Neural cell (in vitro differentiated cells): ENCODE measurements around the gene OGFOD2. TPM values are rescaled to one million over a fixed set of nuclear protein-coding genes. Genes with fewer than 3 reads are reported as not detected.

Experiments used
- H2AFZ ChIP-seq: fragments of 200-600, 300-800 bp; sonication (generic), shearing (Covaris generic); 2 replicates; pipeline ENCODE4 v1.6.0; 2014; ENCODE audit warnings: low read depth, mild to moderate bottlenecking, antibody characterized with exemption, low read length, moderate library complexity
- H3F3A ChIP-seq: fragments of 200-600 bp; shearing (Covaris generic); 2 replicates; pipeline ENCODE4 v1.6.1; 2016; ENCODE audit warnings: mild to moderate bottlenecking, moderate library complexity, mixed read lengths, antibody characterized with exemption, low read length; ENCODE audit not compliant: insufficient read depth, poor library complexity, severe bottlenecking
- H3K27ac ChIP-seq: fragments of 200-600, 300-800 bp; sonication (generic), shearing (Covaris generic); 2 replicates; pipeline ENCODE4 v1.5.1; 2014; ENCODE audit warnings: mild to moderate bottlenecking, low read length, moderate library complexity
- H3K27me3 ChIP-seq: fragments of 300-800, 200-600 bp; sonication (generic), shearing (Covaris generic); 2 replicates; pipeline ENCODE4 v1.6.0; 2014; ENCODE audit warnings: mild to moderate bottlenecking, low read depth, low read length, moderate library complexity; ENCODE audit not compliant: insufficient read depth
- H3K36me3 ChIP-seq: fragments of 300-800, 200-600 bp; sonication (generic), shearing (Covaris generic); 2 replicates; pipeline ENCODE4 v1.5.1; 2014; ENCODE audit warnings: mild to moderate bottlenecking, antibody characterized with exemption, low read length, moderate library complexity; ENCODE audit not compliant: insufficient read depth
- H3K4me2 ChIP-seq: fragments of 300-800, 200-600 bp; sonication (generic), shearing (Covaris generic); 2 replicates; pipeline ENCODE4 v1.6.0; 2014; ENCODE audit warnings: mild to moderate bottlenecking, low read length
- H3K4me3 ChIP-seq: fragments of 300-800, 200-600 bp; sonication (generic), shearing (Covaris generic); 2 replicates; pipeline ENCODE4 v1.5.1; 2014; ENCODE audit warnings: mild to moderate bottlenecking, low read length, moderate library complexity
- H3K79me2 ChIP-seq: fragments of 200-600 bp; shearing (Covaris generic); replicated peaks from 2 replicates; pipeline ENCODE4 v1.6.0; 2014; ENCODE audit warnings: mild to moderate bottlenecking, low read length, moderate library complexity; ENCODE audit not compliant: insufficient read depth
- H3K9ac ChIP-seq: fragments of 300-800, 200-600 bp; sonication (generic), shearing (Covaris generic); 2 replicates; pipeline ENCODE4 v1.6.1; 2016; ENCODE audit warnings: mild to moderate bottlenecking, low read length, mixed read lengths
- H3K9me2 ChIP-seq: fragments of 200-600 bp; shearing (Covaris generic); 2 replicates; pipeline ENCODE4 v1.6.1; 2016; ENCODE audit warnings: mild to moderate bottlenecking, low read length, mixed read lengths; ENCODE audit not compliant: insufficient read depth
- H3K9me3 ChIP-seq: fragments of 200-600, 300-800 bp; sonication (generic), shearing (Covaris generic); 2 replicates; pipeline ENCODE4 v1.6.1; 2016; ENCODE audit warnings: mild to moderate bottlenecking, mixed run types, low read length, moderate library complexity, mixed read lengths
- H4K20me1 ChIP-seq: fragments of 200-600 bp; shearing (Covaris generic); 2 replicates; pipeline ENCODE4 v1.6.1; 2016; ENCODE audit warnings: mild to moderate bottlenecking, mixed run types; ENCODE audit not compliant: insufficient read depth
- EP300 ChIP-seq: fragments of 450-650 bp; conservative IDR thresholded peaks from 2 replicates; pipeline ENCODE4 v1.6.1; 2014; ENCODE audit warnings: antibody characterized with exemption, mild to moderate bottlenecking, moderate library complexity; ENCODE audit not compliant: poor library complexity, severe bottlenecking
- EZH2 ChIP-seq: fragments of 200-600, 300-800 bp; shearing (Covaris generic), sonication (generic); IDR thresholded peaks from 2 replicates; pipeline ENCODE4 v1.6.1; 2014; ENCODE audit warnings: antibody characterized with exemption, low read length, borderline replicate concordance, mild to moderate bottlenecking; ENCODE audit not compliant: insufficient read depth, poor library complexity, severe bottlenecking
- MXI1 ChIP-seq: fragments of 450-650 bp; conservative IDR thresholded peaks from 2 replicates; pipeline ENCODE4 v1.6.1; 2014; ENCODE audit warnings: antibody characterized with exemption, mild to moderate bottlenecking; ENCODE audit not compliant: poor library complexity, severe bottlenecking
- POLR2AphosphoS5 ChIP-seq: IDR thresholded peaks from 2 replicates; pipeline ENCODE4 v1.6.1; 2012
- RAD21 ChIP-seq: fragments of 450-650 bp; conservative IDR thresholded peaks from 2 replicates; pipeline ENCODE4 v1.6.1; 2014; ENCODE audit warnings: antibody characterized with exemption, mild to moderate bottlenecking, moderate library complexity
- SMC3 ChIP-seq: fragments of 450-650 bp; conservative IDR thresholded peaks from 2 replicates; pipeline ENCODE4 v1.6.1; 2014; ENCODE audit warnings: antibody characterized with exemption, mild to moderate bottlenecking, moderate library complexity; ENCODE audit not compliant: poor library complexity
- TAF1 ChIP-seq: IDR thresholded peaks from 2 replicates; pipeline ENCODE4 v1.6.1; 2012; ENCODE audit warnings: low read depth
- polyA plus RNA-seq: library from polyadenylated mRNA; depleted of rRNA; stranded (reverse); fragments of >200 nt; gene quantifications from 2 replicates; pipeline ENCODE4 v1.2.3, GENCODE V29; 2014
- TF ChIP-seq, protein P1 (sequence below): fragments of 450-650 bp; IDR thresholded peaks from 2 replicates; pipeline ENCODE4 v1.5.1; 2014; ENCODE audit warnings: antibody characterized with exemption, mild to moderate bottlenecking, moderate library complexity; ENCODE audit not compliant: poor library complexity, severe bottlenecking
- TF ChIP-seq, protein P2 (sequence below): IDR thresholded peaks from 2 replicates; pipeline ENCODE4 v1.6.1; 2012; ENCODE audit warnings: borderline replicate concordance

The OGFOD2 gene
- polyA plus RNA-seq, 1 donor from 2014 or later, result 27.8 TPM

DNA sequence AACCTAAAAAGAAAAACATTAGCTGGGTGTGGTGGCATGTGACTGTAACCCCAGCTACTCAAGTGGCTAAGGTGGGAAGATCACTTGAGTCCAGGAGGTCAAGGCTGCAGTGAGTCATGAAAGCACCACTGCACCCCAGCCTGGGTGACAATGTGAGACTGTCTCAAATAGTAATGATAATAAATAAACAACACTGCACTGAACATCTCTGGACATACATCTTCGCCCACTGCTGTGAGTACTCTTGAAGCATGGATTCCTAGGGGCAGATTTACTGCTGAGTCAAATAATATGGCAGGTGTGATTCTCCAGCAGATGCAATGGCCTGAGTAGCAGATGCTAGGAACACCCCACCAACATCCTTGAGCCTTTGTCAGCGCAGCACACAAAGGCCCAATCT is 32.4 kb upstream of the OGFOD2 start:
- Histone ChIP-seq H4K20me1 (no peaks in the 10 kb centered on the region), H3K9ac (no peak overlapping the region), H3K79me2 (no peaks in the 10 kb centered on the region), H3K27me3 (no peaks in the 10 kb centered on the region), H3K4me3 (no peak overlapping the region), H3K4me2 (no peak overlapping the region), H3K36me3 (no peaks in the 10 kb centered on the region), H3K27ac (no peak overlapping the region), H2AFZ (no peak overlapping the region), H3K9me2 (no peaks in the 10 kb centered on the region), H3K9me3 (no peaks in the 10 kb centered on the region), H3F3A (no peaks in the 10 kb centered on the region)
- TF ChIP-seq, protein P1, sequence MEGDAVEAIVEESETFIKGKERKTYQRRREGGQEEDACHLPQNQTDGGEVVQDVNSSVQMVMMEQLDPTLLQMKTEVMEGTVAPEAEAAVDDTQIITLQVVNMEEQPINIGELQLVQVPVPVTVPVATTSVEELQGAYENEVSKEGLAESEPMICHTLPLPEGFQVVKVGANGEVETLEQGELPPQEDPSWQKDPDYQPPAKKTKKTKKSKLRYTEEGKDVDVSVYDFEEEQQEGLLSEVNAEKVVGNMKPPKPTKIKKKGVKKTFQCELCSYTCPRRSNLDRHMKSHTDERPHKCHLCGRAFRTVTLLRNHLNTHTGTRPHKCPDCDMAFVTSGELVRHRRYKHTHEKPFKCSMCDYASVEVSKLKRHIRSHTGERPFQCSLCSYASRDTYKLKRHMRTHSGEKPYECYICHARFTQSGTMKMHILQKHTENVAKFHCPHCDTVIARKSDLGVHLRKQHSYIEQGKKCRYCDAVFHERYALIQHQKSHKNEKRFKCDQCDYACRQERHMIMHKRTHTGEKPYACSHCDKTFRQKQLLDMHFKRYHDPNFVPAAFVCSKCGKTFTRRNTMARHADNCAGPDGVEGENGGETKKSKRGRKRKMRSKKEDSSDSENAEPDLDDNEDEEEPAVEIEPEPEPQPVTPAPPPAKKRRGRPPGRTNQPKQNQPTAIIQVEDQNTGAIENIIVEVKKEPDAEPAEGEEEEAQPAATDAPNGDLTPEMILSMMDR, result no peak
- TF ChIP-seq POLR2AphosphoS5 (no peak), SMC3 (no peak), TAF1 (no peak), EP300 (no peak), EZH2 (no peak), MXI1 (no peak), RAD21 (no peak)
- TF ChIP-seq, protein P2, sequence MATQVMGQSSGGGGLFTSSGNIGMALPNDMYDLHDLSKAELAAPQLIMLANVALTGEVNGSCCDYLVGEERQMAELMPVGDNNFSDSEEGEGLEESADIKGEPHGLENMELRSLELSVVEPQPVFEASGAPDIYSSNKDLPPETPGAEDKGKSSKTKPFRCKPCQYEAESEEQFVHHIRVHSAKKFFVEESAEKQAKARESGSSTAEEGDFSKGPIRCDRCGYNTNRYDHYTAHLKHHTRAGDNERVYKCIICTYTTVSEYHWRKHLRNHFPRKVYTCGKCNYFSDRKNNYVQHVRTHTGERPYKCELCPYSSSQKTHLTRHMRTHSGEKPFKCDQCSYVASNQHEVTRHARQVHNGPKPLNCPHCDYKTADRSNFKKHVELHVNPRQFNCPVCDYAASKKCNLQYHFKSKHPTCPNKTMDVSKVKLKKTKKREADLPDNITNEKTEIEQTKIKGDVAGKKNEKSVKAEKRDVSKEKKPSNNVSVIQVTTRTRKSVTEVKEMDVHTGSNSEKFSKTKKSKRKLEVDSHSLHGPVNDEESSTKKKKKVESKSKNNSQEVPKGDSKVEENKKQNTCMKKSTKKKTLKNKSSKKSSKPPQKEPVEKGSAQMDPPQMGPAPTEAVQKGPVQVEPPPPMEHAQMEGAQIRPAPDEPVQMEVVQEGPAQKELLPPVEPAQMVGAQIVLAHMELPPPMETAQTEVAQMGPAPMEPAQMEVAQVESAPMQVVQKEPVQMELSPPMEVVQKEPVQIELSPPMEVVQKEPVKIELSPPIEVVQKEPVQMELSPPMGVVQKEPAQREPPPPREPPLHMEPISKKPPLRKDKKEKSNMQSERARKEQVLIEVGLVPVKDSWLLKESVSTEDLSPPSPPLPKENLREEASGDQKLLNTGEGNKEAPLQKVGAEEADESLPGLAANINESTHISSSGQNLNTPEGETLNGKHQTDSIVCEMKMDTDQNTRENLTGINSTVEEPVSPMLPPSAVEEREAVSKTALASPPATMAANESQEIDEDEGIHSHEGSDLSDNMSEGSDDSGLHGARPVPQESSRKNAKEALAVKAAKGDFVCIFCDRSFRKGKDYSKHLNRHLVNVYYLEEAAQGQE, result no peak

DNA sequence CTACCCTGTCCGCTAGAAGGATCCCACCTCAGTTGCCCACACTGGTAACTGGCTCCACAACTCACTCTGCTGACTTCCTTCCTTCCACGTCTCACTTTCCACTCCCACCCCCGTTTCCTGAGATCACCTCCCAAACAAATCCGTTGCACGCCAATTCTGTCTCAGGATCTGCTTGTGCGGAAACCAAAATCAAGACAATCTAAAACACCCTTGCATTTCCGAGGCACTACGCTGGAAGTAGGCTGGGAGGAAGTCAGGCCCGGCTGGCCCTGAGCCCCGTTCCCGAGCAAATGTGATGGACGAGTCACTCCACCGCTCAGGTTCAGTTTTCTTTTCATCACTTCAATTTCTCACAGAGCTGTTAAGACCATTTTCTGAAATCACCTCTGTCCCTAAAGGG is 31.8 kb upstream of the OGFOD2 start:
- H2AFZ ChIP-seq, result no peak overlapping the region
- no peak overlapping the region for H3K27ac ChIP-seq
- no peaks in the 10 kb centered on the region for H3F3A ChIP-seq
- no peaks in the 10 kb centered on the region for H3K36me3 ChIP-seq
- H3K79me2 ChIP-seq, result no peaks in the 10 kb centered on the region
- H3K4me2 ChIP-seq, result no peak overlapping the region
- H4K20me1 ChIP-seq, result no peaks in the 10 kb centered on the region
- no peaks in the 10 kb centered on the region for H3K9me2 ChIP-seq
- no peak overlapping the region for H3K4me3 ChIP-seq
- TF ChIP-seq RAD21, result no peak
- TF ChIP-seq, protein P1, result no peak
- TF ChIP-seq EZH2, result no peak
- no peak for TF ChIP-seq MXI1
- TF ChIP-seq TAF1, result no peak
- H3K9me3 ChIP-seq, result no peaks in the 10 kb centered on the region
- no peaks in the 10 kb centered on the region for H3K27me3 ChIP-seq
- no peak overlapping the region for H3K9ac ChIP-seq
